ENCODE results near the gene PRMT1. TPM values are rescaled to one million over a fixed set of nuclear protein-coding genes. Genes with fewer than 3 reads are reported as not detected.

PRMT1 gene
- total and polyA plus RNA-seq, 9 of the 15 experiments (the other 6 are each of a cell fraction or from before 2014, with no cell fraction given) = 13.3 to 464 (median 326) TPM

GRCh38 chr19:49677231-49677900 lies at the start of gene PRMT1 (continued):
- TF ChIP-seq ZMIZ1 (IDR thresholded peaks at IDR 0.05; ENCODE audit: low read depth in 2 of 2, low read length in 2 of 2) = no peak
- TF ChIP-seq, protein P1, sequence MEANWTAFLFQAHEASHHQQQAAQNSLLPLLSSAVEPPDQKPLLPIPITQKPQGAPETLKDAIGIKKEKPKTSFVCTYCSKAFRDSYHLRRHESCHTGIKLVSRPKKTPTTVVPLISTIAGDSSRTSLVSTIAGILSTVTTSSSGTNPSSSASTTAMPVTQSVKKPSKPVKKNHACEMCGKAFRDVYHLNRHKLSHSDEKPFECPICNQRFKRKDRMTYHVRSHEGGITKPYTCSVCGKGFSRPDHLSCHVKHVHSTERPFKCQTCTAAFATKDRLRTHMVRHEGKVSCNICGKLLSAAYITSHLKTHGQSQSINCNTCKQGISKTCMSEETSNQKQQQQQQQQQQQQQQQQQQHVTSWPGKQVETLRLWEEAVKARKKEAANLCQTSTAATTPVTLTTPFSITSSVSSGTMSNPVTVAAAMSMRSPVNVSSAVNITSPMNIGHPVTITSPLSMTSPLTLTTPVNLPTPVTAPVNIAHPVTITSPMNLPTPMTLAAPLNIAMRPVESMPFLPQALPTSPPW (CRISPR knock-in tag; IDR thresholded peaks at IDR 0.05) = peak; percentile 78
- TF ChIP-seq, protein P2, sequence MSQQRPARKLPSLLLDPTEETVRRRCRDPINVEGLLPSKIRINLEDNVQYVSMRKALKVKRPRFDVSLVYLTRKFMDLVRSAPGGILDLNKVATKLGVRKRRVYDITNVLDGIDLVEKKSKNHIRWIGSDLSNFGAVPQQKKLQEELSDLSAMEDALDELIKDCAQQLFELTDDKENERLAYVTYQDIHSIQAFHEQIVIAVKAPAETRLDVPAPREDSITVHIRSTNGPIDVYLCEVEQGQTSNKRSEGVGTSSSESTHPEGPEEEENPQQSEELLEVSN (IDR thresholded peaks at IDR 0.05; ENCODE audit: borderline replicate concordance in 1 of 2, extremely low read depth in 1 of 2, insufficient read depth in 1 of 2, insufficient read length in 1 of 2, low read depth in 1 of 2, low read length in 1 of 2, poor library complexity in 1 of 2, severe bottlenecking in 1 of 2) = peak in 1 of 2 experiments; percentile 54
- TF ChIP-seq ZNF584 (CRISPR knock-in tag; IDR thresholded peaks at IDR 0.05; ENCODE audit: low read depth) = no peak
- TF ChIP-seq, protein P3, sequence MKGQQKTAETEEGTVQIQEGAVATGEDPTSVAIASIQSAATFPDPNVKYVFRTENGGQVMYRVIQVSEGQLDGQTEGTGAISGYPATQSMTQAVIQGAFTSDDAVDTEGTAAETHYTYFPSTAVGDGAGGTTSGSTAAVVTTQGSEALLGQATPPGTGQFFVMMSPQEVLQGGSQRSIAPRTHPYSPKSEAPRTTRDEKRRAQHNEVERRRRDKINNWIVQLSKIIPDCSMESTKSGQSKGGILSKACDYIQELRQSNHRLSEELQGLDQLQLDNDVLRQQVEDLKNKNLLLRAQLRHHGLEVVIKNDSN (CRISPR knock-in tag; IDR thresholded peaks at IDR 0.05) = peak; percentile 83
- no peak for TF ChIP-seq FOXJ3 (CRISPR knock-in tag; IDR thresholded peaks at IDR 0.05)
- TF ChIP-seq BRD4 (IDR thresholded peaks at IDR 0.05) = peak; percentile 81; the same call in 1 of the 2 replicates
- TF ChIP-seq, protein P4, sequence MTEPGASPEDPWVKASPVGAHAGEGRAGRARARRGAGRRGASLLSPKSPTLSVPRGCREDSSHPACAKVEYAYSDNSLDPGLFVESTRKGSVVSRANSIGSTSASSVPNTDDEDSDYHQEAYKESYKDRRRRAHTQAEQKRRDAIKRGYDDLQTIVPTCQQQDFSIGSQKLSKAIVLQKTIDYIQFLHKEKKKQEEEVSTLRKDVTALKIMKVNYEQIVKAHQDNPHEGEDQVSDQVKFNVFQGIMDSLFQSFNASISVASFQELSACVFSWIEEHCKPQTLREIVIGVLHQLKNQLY (CRISPR knock-in tag; conservative IDR thresholded peaks at IDR 0.05) = no peak
- TF ChIP-seq ZBTB17 (CRISPR knock-in tag; IDR thresholded peaks at IDR 0.05) = peak; percentile 66
- TF ChIP-seq, protein P5, sequence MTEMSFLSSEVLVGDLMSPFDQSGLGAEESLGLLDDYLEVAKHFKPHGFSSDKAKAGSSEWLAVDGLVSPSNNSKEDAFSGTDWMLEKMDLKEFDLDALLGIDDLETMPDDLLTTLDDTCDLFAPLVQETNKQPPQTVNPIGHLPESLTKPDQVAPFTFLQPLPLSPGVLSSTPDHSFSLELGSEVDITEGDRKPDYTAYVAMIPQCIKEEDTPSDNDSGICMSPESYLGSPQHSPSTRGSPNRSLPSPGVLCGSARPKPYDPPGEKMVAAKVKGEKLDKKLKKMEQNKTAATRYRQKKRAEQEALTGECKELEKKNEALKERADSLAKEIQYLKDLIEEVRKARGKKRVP (CRISPR knock-in tag; IDR thresholded peaks at IDR 0.05) = no peak
- TF ChIP-seq HDAC2 (IDR thresholded peaks at IDR 0.05) = peak; percentile 93
- TF ChIP-seq HNRNPUL1 (IDR thresholded peaks at IDR 0.05; ENCODE audit: low read length) = no peak
- TF ChIP-seq MIER1 (IDR thresholded peaks at IDR 0.05; ENCODE audit: low read depth) = no peak
- TF ChIP-seq SAFB2 (IDR thresholded peaks at IDR 0.05; ENCODE audit: borderline replicate concordance, low read depth, low read length, severe bottlenecking) = no peak
- TF ChIP-seq SUPT5H (IDR thresholded peaks at IDR 0.05) = peak; percentile 96
- peak; percentile 51 for TF ChIP-seq PRPF4 (IDR thresholded peaks at IDR 0.05; ENCODE audit: insufficient read depth, low read depth, low read length, poor library complexity, severe bottlenecking)
- TF ChIP-seq HMGN3 (IDR thresholded peaks at IDR 0.05; ENCODE audit: borderline replicate concordance, extremely low read depth, insufficient read length, low read depth, low read length) = peak; percentile 76
- TF ChIP-seq ZNF764 (CRISPR knock-in tag; IDR thresholded peaks at IDR 0.05; ENCODE audit: low read depth) = 0 out of 2 replicates have a peak, but pooled peaks have one; percentile 43
